ENCODE measurements around the gene MICAL2.
"Not testable (repeated sequence)": the region's sequence is repeated elsewhere in the genome, so short reads cannot be mapped to it uniquely, and the experiment has no call there.

MICAL2 gene

DNA sequence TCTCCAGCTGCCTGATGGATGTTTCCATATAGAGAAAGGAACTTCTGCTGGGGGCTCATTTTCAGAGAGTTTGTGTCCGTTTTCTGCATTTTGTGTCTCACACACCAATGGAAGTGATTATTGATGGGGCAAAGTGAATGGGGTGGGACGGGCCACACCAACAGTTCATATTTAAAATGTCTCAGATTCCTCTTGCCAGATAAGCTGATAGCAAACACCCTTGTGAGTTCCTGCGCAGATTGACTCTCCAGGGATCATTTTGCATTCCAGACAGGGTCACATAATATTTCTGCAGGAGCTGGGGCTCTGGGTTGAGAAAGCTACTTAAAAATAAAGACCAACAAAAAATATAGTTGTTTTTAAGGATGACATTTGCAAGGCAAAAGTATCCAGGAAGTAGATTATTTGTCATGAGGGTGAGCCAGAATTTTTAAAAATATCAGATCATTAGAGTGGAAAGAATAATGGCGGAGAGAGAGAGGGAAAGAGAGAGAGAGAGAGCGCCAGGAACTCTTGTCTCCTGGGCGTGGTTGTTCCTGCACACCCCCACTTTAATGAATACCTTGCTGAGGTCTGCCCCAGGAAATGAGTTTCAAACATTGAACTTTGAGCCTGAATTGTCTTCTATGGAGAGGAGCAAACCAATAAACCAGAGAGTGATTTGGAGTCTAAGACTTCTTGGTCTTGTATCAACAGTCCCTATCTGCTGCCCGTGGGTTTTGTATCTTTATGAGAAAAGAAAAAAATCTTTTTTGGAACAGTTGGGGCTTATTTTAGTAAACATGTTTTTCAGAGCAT lies 33.3 kb downstream of the MICAL2 start:
- H3K9ac ChIP-seq (ENCODE audit: low read depth, low read length), result no peak overlapping the region
- no peaks in the 10 kb centered on the region for H3K27me3 ChIP-seq (ENCODE audit: control insufficient read depth, insufficient read depth, low read length)
- peaks cover 20% of the 10 kb centered on the region for H3K4me1 ChIP-seq (ENCODE audit: control insufficient read depth, insufficient read depth, low read length)
- H3K9me3 ChIP-seq (replicated peaks; ENCODE audit: low read length), result no peaks in the 10 kb centered on the region
- H3K36me3 ChIP-seq (ENCODE audit: insufficient read depth, low read length), result peaks cover 27% of the 10 kb centered on the region
- no peak overlapping the region for H3K4me2 ChIP-seq (ENCODE audit: low read length)
- no peak overlapping the region for H3K4me3 ChIP-seq (ENCODE audit: low read length)

DNA sequence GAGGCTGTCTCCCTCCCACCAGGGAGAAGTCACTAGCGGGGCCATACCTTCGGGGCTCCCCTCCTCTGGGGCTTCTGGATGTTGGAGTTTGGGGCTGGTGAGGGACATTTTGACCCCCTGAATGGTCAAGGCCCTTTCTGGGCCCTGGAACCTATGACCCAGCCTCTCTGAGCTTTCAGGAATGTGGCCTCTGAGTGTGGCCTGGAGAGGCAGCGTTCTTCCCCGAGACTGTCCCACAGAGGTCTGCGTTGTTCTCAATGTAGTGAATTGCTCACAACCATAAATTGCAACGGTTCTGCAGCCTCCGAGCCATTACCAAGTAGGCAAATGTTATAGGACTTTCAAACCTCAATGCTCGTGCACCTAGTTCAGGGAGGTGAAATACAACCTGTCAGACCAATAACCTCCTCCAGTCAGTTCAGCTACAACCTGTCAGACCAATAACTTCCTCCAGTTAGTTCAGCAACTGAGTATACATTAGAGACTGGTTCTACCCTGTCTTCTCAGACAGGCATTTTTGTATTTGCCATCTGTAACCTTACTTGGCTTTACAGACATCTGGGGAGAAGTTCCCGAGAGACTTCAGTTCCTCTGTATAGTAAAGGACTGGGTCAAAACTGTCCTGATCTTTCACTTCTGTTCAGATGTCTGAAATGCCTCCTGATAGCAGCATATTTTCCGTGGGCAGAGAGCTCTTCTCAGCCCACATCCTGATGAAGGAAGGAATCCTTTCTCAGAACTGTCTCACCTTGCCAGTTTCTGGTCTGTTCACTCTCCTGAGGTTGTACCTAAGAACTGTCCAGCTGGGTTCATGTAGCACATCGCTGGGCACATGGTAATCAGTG lies 34.2 kb downstream of the MICAL2 start:
- Histone ChIP-seq H3K27me3 (ENCODE audit: control insufficient read depth, insufficient read depth, low read length) (no peaks in the 10 kb centered on the region), H3K4me1 (ENCODE audit: control insufficient read depth, insufficient read depth, low read length) (peaks cover 16% of the 10 kb centered on the region), H3K4me2 (ENCODE audit: low read length) (no peak overlapping the region), H3K9ac (ENCODE audit: low read depth, low read length) (no peak overlapping the region), H3K4me3 (ENCODE audit: low read length) (no peak overlapping the region), H3K9me3 (replicated peaks; ENCODE audit: low read length) (no peaks in the 10 kb centered on the region), H3K36me3 (ENCODE audit: insufficient read depth, low read length) (peaks cover 23% of the 10 kb centered on the region)

GRCh38 chr11:12146678-12147077 lies 36.3 kb downstream of the MICAL2 start:
- not testable (repeated sequence) for H3K27me3 ChIP-seq (ENCODE audit: control insufficient read depth, insufficient read depth, low read length); H3K9ac ChIP-seq (ENCODE audit: low read depth, low read length)

GRCh38 chr11:12147827-12148226 lies 37.4 kb downstream of the MICAL2 start:
- H3K27me3 ChIP-seq (ENCODE audit: control insufficient read depth, insufficient read depth, low read length), result no peaks in the 10 kb centered on the region
- no peaks in the 10 kb centered on the region for H3K9me3 ChIP-seq (replicated peaks; ENCODE audit: low read length)
- H3K9ac ChIP-seq (ENCODE audit: low read depth, low read length), result no peak overlapping the region
- no peak overlapping the region for H3K4me2 ChIP-seq (ENCODE audit: low read length)
- H3K4me3 ChIP-seq (ENCODE audit: low read length), result no peak overlapping the region
- H3K36me3 ChIP-seq (ENCODE audit: insufficient read depth, low read length), result peaks cover 9% of the 10 kb centered on the region
- peaks cover 14% of the 10 kb centered on the region for H3K4me1 ChIP-seq (ENCODE audit: control insufficient read depth, insufficient read depth, low read length)

More at GRCh38 chr11:12146678-12147077, 36.3 kb downstream of the MICAL2 start:
- not testable (repeated sequence) for H3K4me2 ChIP-seq (ENCODE audit: low read length); H3K4me3 ChIP-seq (ENCODE audit: low read length); H3K9me3 ChIP-seq (replicated peaks; ENCODE audit: low read length)
- Histone ChIP-seq H3K36me3 (ENCODE audit: insufficient read depth, low read length) (peaks cover 18% of the 10 kb centered on the region), H3K4me1 (ENCODE audit: control insufficient read depth, insufficient read depth, low read length) (peaks cover 14% of the 10 kb centered on the region)

DNA sequence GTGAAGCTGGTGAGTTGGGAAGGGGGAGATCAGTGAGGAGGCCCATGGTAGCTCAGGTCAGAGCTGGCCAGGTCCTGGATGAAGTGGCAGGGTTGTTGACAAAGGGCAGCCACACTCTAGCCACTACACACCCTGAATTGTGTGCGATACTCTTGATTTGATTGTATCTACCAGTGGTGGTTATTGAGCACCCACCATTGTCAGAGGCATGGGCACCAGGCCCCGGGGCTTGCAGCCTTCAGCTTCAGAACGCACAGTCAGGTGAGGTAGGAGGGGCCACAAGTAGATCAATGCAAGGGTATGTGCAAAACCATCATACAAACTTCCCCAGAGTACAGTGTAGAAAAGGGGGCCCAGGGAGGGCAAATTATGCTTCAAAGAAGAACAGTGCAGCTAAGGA lies 38.1 kb downstream of the MICAL2 start:
- Histone ChIP-seq H3K36me3 (ENCODE audit: insufficient read depth, low read length) (peaks cover 12% of the 10 kb centered on the region), H3K4me2 (ENCODE audit: low read length) (no peak overlapping the region), H3K9ac (ENCODE audit: low read depth, low read length) (no peak overlapping the region), H3K27me3 (ENCODE audit: control insufficient read depth, insufficient read depth, low read length) (no peaks in the 10 kb centered on the region), H3K4me3 (ENCODE audit: low read length) (no peak overlapping the region), H3K9me3 (replicated peaks; ENCODE audit: low read length) (no peaks in the 10 kb centered on the region), H3K4me1 (ENCODE audit: control insufficient read depth, insufficient read depth, low read length) (peaks cover 12% of the 10 kb centered on the region)

DNA sequence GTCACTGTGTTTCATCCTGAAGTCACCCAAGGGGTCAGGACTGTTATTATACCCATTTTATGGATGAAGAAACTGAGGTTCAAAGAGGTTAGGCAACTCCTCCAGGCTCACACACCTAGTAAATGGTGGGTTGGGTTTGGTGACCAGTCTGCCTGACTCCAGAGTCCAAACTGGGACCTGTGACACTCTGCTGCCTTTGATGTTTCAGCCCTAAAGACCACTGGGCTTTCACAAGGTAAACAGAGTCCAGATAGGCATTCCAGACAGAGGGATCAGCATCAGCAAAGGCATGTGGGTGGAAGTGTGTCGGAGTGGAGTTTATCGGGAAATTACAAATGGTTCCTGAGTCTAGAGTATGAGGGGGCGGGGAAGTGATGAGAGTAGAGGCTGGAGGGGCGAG lies 38.5 kb downstream of the MICAL2 start:
- H3K4me3 ChIP-seq (ENCODE audit: low read length), result no peak overlapping the region
- peaks cover 12% of the 10 kb centered on the region for H3K36me3 ChIP-seq (ENCODE audit: insufficient read depth, low read length)
- H3K4me1 ChIP-seq (ENCODE audit: control insufficient read depth, insufficient read depth, low read length), result peaks cover 9% of the 10 kb centered on the region

GRCh38 chr11:12149672-12150225 lies 39.4 kb downstream of the MICAL2 start:
- no peak overlapping the region for H3K4me3 ChIP-seq (ENCODE audit: low read length)

More for the DNA sequence above, 38.5 kb downstream of the MICAL2 start:
- H3K9ac ChIP-seq (ENCODE audit: low read depth, low read length), result no peak overlapping the region
- H3K9me3 ChIP-seq (replicated peaks; ENCODE audit: low read length), result no peaks in the 10 kb centered on the region
- no peak overlapping the region for H3K4me2 ChIP-seq (ENCODE audit: low read length)
- no peaks in the 10 kb centered on the region for H3K27me3 ChIP-seq (ENCODE audit: control insufficient read depth, insufficient read depth, low read length)

GRCh38 chr11:12150831-12151382 lies 40.5 kb downstream of the MICAL2 start:
- Histone ChIP-seq H3K27me3 (ENCODE audit: control insufficient read depth, insufficient read depth, low read length) (no peaks in the 10 kb centered on the region), H3K9me3 (replicated peaks; ENCODE audit: low read length) (no peaks in the 10 kb centered on the region), H3K4me1 (ENCODE audit: control insufficient read depth, insufficient read depth, low read length) (peaks cover 7% of the 10 kb centered on the region), H3K4me2 (ENCODE audit: low read length) (no peak overlapping the region), H3K4me3 (ENCODE audit: low read length) (no peak overlapping the region), H3K9ac (ENCODE audit: low read depth, low read length) (no peak overlapping the region), H3K36me3 (ENCODE audit: insufficient read depth, low read length) (peaks cover 15% of the 10 kb centered on the region)

More at GRCh38 chr11:12149672-12150225, 39.4 kb downstream of the MICAL2 start:
- Histone ChIP-seq H3K27me3 (ENCODE audit: control insufficient read depth, insufficient read depth, low read length) (no peaks in the 10 kb centered on the region), H3K4me1 (ENCODE audit: control insufficient read depth, insufficient read depth, low read length) (peaks cover 7% of the 10 kb centered on the region), H3K4me2 (ENCODE audit: low read length) (no peak overlapping the region), H3K9me3 (replicated peaks; ENCODE audit: low read length) (no peaks in the 10 kb centered on the region), H3K36me3 (ENCODE audit: insufficient read depth, low read length) (peaks cover 14% of the 10 kb centered on the region), H3K9ac (ENCODE audit: low read depth, low read length) (no peak overlapping the region)

- H3K9ac ChIP-seq (ENCODE audit: low read depth, low read length), result no peak overlapping the region
- no peaks in the 10 kb centered on the region for H3K27me3 ChIP-seq (ENCODE audit: control insufficient read depth, insufficient read depth, low read length)
- no peak overlapping the region for H3K4me3 ChIP-seq (ENCODE audit: low read length)
- peaks cover 22% of the 10 kb centered on the region for H3K36me3 ChIP-seq (ENCODE audit: insufficient read depth, low read length)
- no peaks in the 10 kb centered on the region for H3K9me3 ChIP-seq (replicated peaks; ENCODE audit: low read length)
- H3K4me1 ChIP-seq (ENCODE audit: control insufficient read depth, insufficient read depth, low read length), result peaks cover 19% of the 10 kb centered on the region
- H3K4me2 ChIP-seq (ENCODE audit: low read length), result no peak overlapping the region
Measured at GRCh38 chr11:12152321-12152720, 41.9 kb downstream of the MICAL2 start.

DNA sequence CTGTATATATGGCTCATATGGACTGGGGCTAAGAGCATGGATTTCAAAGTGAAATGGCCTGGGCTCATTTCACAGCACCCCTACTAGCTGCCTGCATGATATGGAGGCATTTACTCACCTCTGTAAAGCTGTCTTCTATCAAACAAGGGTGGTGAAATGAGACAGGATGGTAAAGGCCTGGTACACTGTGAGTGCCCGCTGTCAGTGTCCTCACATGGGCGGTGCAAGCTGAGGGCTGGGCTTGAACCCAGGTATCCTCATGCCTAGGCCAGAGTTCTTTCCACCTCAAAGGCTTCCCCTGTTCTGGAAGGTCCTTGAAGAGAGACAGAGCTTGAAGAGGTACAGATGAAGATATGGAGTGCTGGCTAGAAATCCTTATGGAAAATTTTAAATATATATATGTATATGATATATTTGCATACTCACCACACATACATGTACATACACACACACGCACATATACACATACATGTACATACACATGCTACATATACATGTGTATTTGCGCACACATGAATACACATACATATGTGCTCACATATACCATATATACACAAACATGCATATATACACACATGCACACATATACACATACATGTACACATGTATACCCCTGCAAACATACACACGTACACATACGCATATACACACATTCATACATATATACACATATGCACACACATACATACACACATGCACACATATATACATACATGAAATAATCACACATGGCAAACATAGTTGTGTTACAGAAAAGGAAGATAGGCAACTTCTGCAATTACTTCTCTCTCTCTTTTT lies 44.7 kb downstream of the MICAL2 start:
- H3K9me3 ChIP-seq (replicated peaks; ENCODE audit: low read length), result no peaks in the 10 kb centered on the region
- H3K9ac ChIP-seq (ENCODE audit: low read depth, low read length), result no peak overlapping the region
- H3K27me3 ChIP-seq (ENCODE audit: control insufficient read depth, insufficient read depth, low read length), result no peaks in the 10 kb centered on the region
- no peak overlapping the region for H3K4me2 ChIP-seq (ENCODE audit: low read length)
- H3K36me3 ChIP-seq (ENCODE audit: insufficient read depth, low read length), result peaks cover 22% of the 10 kb centered on the region
- H3K4me3 ChIP-seq (ENCODE audit: low read length), result no peak overlapping the region
- H3K4me1 ChIP-seq (ENCODE audit: control insufficient read depth, insufficient read depth, low read length), result peaks cover 39% of the 10 kb centered on the region

Measured in skeletal muscle satellite cell (primary cell).